ENCODE measurements around the gene PGR.

PGR gene

DNA sequence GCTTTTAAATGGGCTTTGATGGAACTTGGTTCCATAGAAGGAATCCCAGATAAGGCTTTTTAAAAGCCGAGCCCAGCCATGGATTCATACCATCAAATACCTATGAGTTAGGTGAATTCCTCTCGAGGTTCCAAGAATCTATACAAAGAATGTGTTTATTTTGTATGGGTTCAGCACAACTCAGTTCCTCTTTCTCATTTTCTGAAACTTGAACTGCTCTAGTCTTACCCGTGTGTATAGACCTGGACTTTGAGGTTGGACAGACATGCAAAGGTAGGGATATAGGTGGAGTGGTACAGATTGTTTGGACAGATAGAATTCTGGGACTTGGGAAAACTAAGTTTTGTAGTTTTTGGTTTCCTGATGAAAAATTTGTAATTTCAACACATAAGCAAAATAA is 97.9 kb downstream of the PGR start:
- POLR2A ChIA-PET: no interaction called here

DNA sequence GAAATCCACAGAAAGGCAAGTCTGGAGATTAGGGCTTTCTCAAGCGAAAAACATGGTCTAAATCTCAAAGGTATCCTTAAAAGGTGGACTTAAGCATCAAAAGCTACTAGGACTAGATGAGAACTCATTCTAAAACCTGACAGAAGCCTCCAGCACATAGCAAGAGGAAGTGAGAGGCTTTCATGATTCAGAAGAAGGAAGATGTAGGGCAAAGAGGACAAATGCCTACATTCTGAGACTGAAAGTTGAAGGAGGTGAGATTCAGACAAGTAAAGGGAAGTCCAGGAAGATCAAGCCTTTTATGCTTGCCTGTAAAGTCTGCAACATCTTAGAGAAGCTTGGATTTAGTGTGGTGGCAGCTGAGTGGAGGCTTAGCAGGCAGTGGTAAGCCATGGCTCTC is 98.9 kb downstream of the PGR start:
- DNase-seq: no peak
- CTCF ChIA-PET: no interaction called here
- H3K36me3 ChIP-seq (ENCODE audit: control insufficient read depth in 4 of 4, insufficient read depth in 4 of 4, low read length in 3 of 4): no peaks in the 10 kb centered on the region
- no peak overlapping the region for H3K27ac ChIP-seq (ENCODE audit: insufficient read depth in 1 of 2, low read depth in 1 of 2, low read length in 2 of 2, poor library complexity in 1 of 2, severe bottlenecking in 2 of 2)
- H3K9me3 ChIP-seq (ENCODE audit: control extremely low read depth in 1 of 5, control insufficient read depth in 4 of 5, insufficient read depth in 2 of 5, low read depth in 1 of 5, low read length in 4 of 5): no peaks in the 10 kb centered on the region
- POLR2A ChIA-PET: no interaction called here
- no peaks in the 10 kb centered on the region for H3K4me1 ChIP-seq (ENCODE audit: control extremely low read depth in 1 of 4, control insufficient read depth in 4 of 4, insufficient read depth in 4 of 4, low read length in 3 of 4)
- WGBS (ENCODE audit: insufficient coverage): 100% methylated on average over 1 of the region's 1 CpG
- no peaks in the 10 kb centered on the region for H3K27me3 ChIP-seq (replicated peaks in 2 of 5; ENCODE audit: control insufficient read depth in 4 of 5, insufficient read depth in 5 of 5, low read length in 4 of 5)
- no peak overlapping the region for H3K4me3 ChIP-seq (ENCODE audit: control insufficient read depth in 1 of 7, extremely low read depth in 1 of 7, insufficient read depth in 4 of 7, low read depth in 2 of 7, low read length in 6 of 7)

More for the DNA sequence above, 97.9 kb downstream of the PGR start:
- H3K4me1 ChIP-seq (ENCODE audit: control extremely low read depth in 1 of 4, control insufficient read depth in 4 of 4, insufficient read depth in 4 of 4, low read length in 3 of 4): no peaks in the 10 kb centered on the region
- H3K27me3 ChIP-seq (replicated peaks in 2 of 5; ENCODE audit: control insufficient read depth in 4 of 5, insufficient read depth in 5 of 5, low read length in 4 of 5): no peaks in the 10 kb centered on the region
- DNase-seq: no peak
- H3K27ac ChIP-seq (ENCODE audit: insufficient read depth in 1 of 2, low read depth in 1 of 2, low read length in 2 of 2, poor library complexity in 1 of 2, severe bottlenecking in 2 of 2): no peak overlapping the region
- H3K36me3 ChIP-seq (ENCODE audit: control insufficient read depth in 4 of 4, insufficient read depth in 4 of 4, low read length in 3 of 4): no peaks in the 10 kb centered on the region
- WGBS (ENCODE audit: insufficient coverage): 94% methylated on average over 3 of the region's 3 CpGs
- no peak overlapping the region for H3K4me3 ChIP-seq (ENCODE audit: control insufficient read depth in 1 of 7, extremely low read depth in 1 of 7, insufficient read depth in 4 of 7, low read depth in 2 of 7, low read length in 6 of 7)
- CTCF ChIA-PET: no interaction called here
- H3K9me3 ChIP-seq (ENCODE audit: control extremely low read depth in 1 of 5, control insufficient read depth in 4 of 5, insufficient read depth in 2 of 5, low read depth in 1 of 5, low read length in 4 of 5): no peaks in the 10 kb centered on the region

DNA sequence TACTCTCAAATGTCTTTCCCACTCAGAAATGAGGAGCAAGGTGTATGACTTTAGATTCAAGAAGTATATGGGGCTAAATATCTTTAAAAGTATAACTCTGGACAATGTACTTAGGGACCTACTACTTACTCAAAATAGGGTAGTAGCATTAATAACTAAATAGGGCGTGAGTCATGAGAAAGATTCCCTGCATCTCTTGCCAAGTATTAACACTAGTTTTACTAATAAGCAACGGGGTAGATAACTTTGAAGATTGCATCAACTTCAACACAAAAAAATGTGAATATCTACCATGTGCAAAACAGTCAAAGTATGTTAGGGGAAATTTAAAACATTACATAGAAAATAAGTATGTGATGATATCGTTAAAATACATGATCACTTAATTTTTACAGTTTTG is 99.6 kb downstream of the PGR start:
- no peak overlapping the region for H3K27ac ChIP-seq (ENCODE audit: insufficient read depth in 1 of 2, low read depth in 1 of 2, low read length in 2 of 2, poor library complexity in 1 of 2, severe bottlenecking in 2 of 2)
- ChIA-PET POLR2A (no interaction called here), CTCF (no interaction called here)
- H3K9me3 ChIP-seq (ENCODE audit: control extremely low read depth in 1 of 5, control insufficient read depth in 4 of 5, insufficient read depth in 2 of 5, low read depth in 1 of 5, low read length in 4 of 5): no peaks in the 10 kb centered on the region
- no peaks in the 10 kb centered on the region for H3K4me1 ChIP-seq (ENCODE audit: control extremely low read depth in 1 of 4, control insufficient read depth in 4 of 4, insufficient read depth in 4 of 4, low read length in 3 of 4)
- no peaks in the 10 kb centered on the region for H3K27me3 ChIP-seq (replicated peaks in 2 of 5; ENCODE audit: control insufficient read depth in 4 of 5, insufficient read depth in 5 of 5, low read length in 4 of 5)
- H3K4me3 ChIP-seq (ENCODE audit: control insufficient read depth in 1 of 7, extremely low read depth in 1 of 7, insufficient read depth in 4 of 7, low read depth in 2 of 7, low read length in 6 of 7): no peak overlapping the region
- H3K36me3 ChIP-seq (ENCODE audit: control insufficient read depth in 4 of 4, insufficient read depth in 4 of 4, low read length in 3 of 4): no peaks in the 10 kb centered on the region
- DNase-seq: no peak
- WGBS (ENCODE audit: insufficient coverage): 100% methylated on average over 1 of the region's 3 CpGs

DNA sequence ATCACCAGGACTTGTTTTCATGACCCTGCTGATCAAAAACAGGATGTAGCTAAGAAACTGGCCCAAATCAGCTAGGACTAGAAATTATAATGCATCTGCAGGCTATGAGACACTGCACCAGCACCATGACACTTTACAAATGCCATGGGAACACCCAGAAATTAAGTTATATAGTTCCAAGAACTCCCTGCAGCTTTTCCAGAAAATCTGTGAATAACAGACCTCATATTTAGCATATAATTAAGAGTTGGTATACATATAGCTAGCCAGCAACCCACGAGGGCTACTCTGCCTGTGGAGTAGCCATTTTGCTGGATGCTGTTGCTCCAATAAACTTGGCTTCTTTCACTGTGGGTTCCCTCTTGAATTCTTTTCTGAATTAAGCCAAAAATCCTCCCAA is 101.0 kb downstream of the PGR start:
- POLR2A ChIA-PET: no interaction called here
- no peaks in the 10 kb centered on the region for H3K27me3 ChIP-seq (replicated peaks in 2 of 5; ENCODE audit: control insufficient read depth in 4 of 5, insufficient read depth in 5 of 5, low read length in 4 of 5)
- H3K4me1 ChIP-seq (ENCODE audit: control extremely low read depth in 1 of 4, control insufficient read depth in 4 of 4, insufficient read depth in 4 of 4, low read length in 3 of 4): no peaks in the 10 kb centered on the region
- H3K36me3 ChIP-seq (ENCODE audit: control insufficient read depth in 4 of 4, insufficient read depth in 4 of 4, low read length in 3 of 4): no peaks in the 10 kb centered on the region
- WGBS (ENCODE audit: insufficient coverage): no CpG with 5 or more reads among the region's 1 CpG
- no peaks in the 10 kb centered on the region for H3K9me3 ChIP-seq (ENCODE audit: control extremely low read depth in 1 of 5, control insufficient read depth in 4 of 5, insufficient read depth in 2 of 5, low read depth in 1 of 5, low read length in 4 of 5)
- H3K4me3 ChIP-seq (ENCODE audit: control insufficient read depth in 1 of 7, extremely low read depth in 1 of 7, insufficient read depth in 4 of 7, low read depth in 2 of 7, low read length in 6 of 7): no peak overlapping the region
- H3K27ac ChIP-seq (ENCODE audit: insufficient read depth in 1 of 2, low read depth in 1 of 2, low read length in 2 of 2, poor library complexity in 1 of 2, severe bottlenecking in 2 of 2): no peak overlapping the region
- CTCF ChIA-PET: no interaction called here
- DNase-seq: no peak

DNA sequence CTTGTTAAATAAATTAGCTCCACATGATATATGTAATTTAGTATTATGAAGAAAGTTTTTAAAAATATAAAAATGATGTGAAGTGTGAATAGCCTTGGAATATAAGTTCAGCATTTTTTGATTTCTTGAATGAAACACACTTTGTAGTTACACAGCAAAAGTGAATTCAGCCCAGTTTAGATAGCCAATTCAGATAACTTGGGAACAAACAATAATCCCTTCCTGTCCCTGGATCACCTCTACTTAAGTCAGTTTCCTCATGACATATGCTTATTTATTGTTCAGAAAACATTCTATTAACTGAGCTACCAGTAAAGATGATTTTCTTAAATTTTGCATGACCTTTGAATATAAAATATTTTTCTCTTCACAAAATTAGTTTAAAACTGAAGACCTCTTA is 107.4 kb downstream of the PGR start:
- H3K9me3 ChIP-seq (ENCODE audit: control extremely low read depth in 1 of 5, control insufficient read depth in 4 of 5, insufficient read depth in 2 of 5, low read depth in 1 of 5, low read length in 4 of 5): no peaks in the 10 kb centered on the region
- CTCF ChIA-PET: no interaction called here
- H3K4me1 ChIP-seq (ENCODE audit: control extremely low read depth in 1 of 4, control insufficient read depth in 4 of 4, insufficient read depth in 4 of 4, low read length in 3 of 4): no peaks in the 10 kb centered on the region
- H3K36me3 ChIP-seq (ENCODE audit: control insufficient read depth in 4 of 4, insufficient read depth in 4 of 4, low read length in 3 of 4): no peaks in the 10 kb centered on the region
- DNase-seq: no peak
- no peak overlapping the region for H3K27ac ChIP-seq (ENCODE audit: insufficient read depth in 1 of 2, low read depth in 1 of 2, low read length in 2 of 2, poor library complexity in 1 of 2, severe bottlenecking in 2 of 2)
- no peaks in the 10 kb centered on the region for H3K27me3 ChIP-seq (replicated peaks in 2 of 5; ENCODE audit: control insufficient read depth in 4 of 5, insufficient read depth in 5 of 5, low read length in 4 of 5)
- POLR2A ChIA-PET: no interaction called here
- H3K4me3 ChIP-seq (ENCODE audit: control insufficient read depth in 1 of 7, extremely low read depth in 1 of 7, insufficient read depth in 4 of 7, low read depth in 2 of 7, low read length in 6 of 7): no peak overlapping the region

DNA sequence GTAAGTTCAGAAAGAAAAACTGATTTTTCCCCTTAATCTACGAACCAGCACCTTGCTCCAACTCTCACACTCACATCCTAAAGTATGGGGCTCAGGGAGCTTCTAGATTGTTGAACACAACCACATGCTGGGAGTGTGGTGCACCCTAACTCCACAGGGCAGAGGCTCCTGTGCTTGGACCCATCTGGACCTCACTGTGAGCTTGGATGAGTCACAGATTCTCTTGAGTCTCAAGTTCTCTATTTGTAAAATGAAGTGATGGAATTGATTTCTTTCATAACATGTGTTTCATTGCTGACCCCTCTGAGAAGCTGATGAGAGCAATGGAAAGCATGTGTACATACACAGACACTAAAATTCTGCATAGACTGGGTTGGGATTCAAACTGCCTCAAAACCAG is 109.7 kb downstream of the PGR start:
- DNase-seq: no peak
- ChIA-PET POLR2A (no interaction called here), CTCF (interaction anchor here (1.0 kb wide), 1 partner anchor 8 kb away, joined by 3 read pairs; no protein-coding TSS in a partner anchor)
- Histone ChIP-seq H3K27ac (ENCODE audit: insufficient read depth in 1 of 2, low read depth in 1 of 2, low read length in 2 of 2, poor library complexity in 1 of 2, severe bottlenecking in 2 of 2) (no peak overlapping the region), H3K9me3 (ENCODE audit: control extremely low read depth in 1 of 5, control insufficient read depth in 4 of 5, insufficient read depth in 2 of 5, low read depth in 1 of 5, low read length in 4 of 5) (no peaks in the 10 kb centered on the region), H3K36me3 (ENCODE audit: control insufficient read depth in 4 of 4, insufficient read depth in 4 of 4, low read length in 3 of 4) (no peaks in the 10 kb centered on the region), H3K4me1 (ENCODE audit: control extremely low read depth in 1 of 4, control insufficient read depth in 4 of 4, insufficient read depth in 4 of 4, low read length in 3 of 4) (no peaks in the 10 kb centered on the region), H3K4me3 (ENCODE audit: control insufficient read depth in 1 of 7, extremely low read depth in 1 of 7, insufficient read depth in 4 of 7, low read depth in 2 of 7, low read length in 6 of 7) (no peak overlapping the region), H3K27me3 (replicated peaks in 2 of 5; ENCODE audit: control insufficient read depth in 4 of 5, insufficient read depth in 5 of 5, low read length in 4 of 5) (no peaks in the 10 kb centered on the region)
- WGBS (ENCODE audit: insufficient coverage): no CpG with 5 or more reads among the region's 1 CpG

DNA sequence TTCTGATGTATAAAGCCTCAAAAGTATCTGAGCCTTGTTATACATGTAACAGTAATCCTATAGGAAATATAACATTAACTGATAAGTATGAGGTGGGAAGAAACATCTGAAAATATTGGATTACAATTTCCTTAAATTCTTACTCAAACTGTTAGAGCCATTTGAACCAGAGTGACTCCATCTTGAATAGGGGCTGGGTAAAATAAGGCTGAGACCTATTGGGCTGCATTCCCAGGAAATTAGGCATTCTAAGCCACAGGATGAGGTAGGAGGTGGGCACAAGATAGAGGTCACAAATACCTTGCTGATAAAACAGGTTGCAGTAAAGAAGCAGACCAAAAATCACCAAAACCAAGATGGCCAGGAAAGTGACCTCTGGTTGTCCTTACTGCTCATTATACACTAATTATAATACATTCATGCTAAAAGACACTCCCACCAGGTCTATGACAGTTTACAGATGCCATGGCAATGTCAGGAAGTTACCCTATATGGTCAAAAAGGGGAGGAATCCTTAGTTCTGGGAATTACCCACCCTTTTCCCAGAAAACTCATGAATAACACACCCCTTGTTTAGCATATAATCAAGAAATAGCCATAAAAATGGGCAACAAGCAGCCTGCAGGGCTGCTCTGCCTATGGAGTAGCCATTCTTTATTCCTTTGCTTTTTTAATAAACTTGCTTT is 114.9 kb downstream of the PGR start:
- Histone ChIP-seq H3K27me3 (replicated peaks in 2 of 5; ENCODE audit: control insufficient read depth in 4 of 5, insufficient read depth in 5 of 5, low read length in 4 of 5) (no peaks in the 10 kb centered on the region), H3K4me3 (ENCODE audit: control insufficient read depth in 1 of 7, extremely low read depth in 1 of 7, insufficient read depth in 4 of 7, low read depth in 2 of 7, low read length in 6 of 7) (no peak overlapping the region), H3K9me3 (ENCODE audit: control extremely low read depth in 1 of 5, control insufficient read depth in 4 of 5, insufficient read depth in 2 of 5, low read depth in 1 of 5, low read length in 4 of 5) (no peaks in the 10 kb centered on the region), H3K27ac (ENCODE audit: insufficient read depth in 1 of 2, low read depth in 1 of 2, low read length in 2 of 2, poor library complexity in 1 of 2, severe bottlenecking in 2 of 2) (no peak overlapping the region), H3K36me3 (ENCODE audit: control insufficient read depth in 4 of 4, insufficient read depth in 4 of 4, low read length in 3 of 4) (no peaks in the 10 kb centered on the region), H3K4me1 (ENCODE audit: control extremely low read depth in 1 of 4, control insufficient read depth in 4 of 4, insufficient read depth in 4 of 4, low read length in 3 of 4) (no peaks in the 10 kb centered on the region)
- no peak for DNase-seq
- POLR2A ChIA-PET: no interaction called here
- CTCF ChIA-PET: no interaction called here

Data from common myeloid progenitor, CD34-positive (primary cell).